Endothelial cell of umbilical vein (primary cell): ENCODE measurements around the gene PLEKHA8. TPM values are rescaled to one million over a fixed set of nuclear protein-coding genes. Genes with fewer than 3 reads are reported as not detected.

ENCODE experiments used
- BruUV-seq: library from RNA; stranded (reverse); fragments of 400-500 nt; replicated peaks from 2 replicates; lab custom pipeline; 2021; lab: Mats Ljungman, UMichigan
- CTCF ChIA-PET: fragments of 300-600, 350-600 bp; sonication (Branson Sonifier 250); formaldehyde crosslinking; loops from one replicate; lab custom pipeline; 2021; ENCODE audit warnings: antibody characterized with exemption, inconsistent platforms; lab: Charles Lee
- POLR2A ChIA-PET: fragments of 300-600, 350-600 bp; sonication (Branson Sonifier 250); formaldehyde crosslinking; loops from one replicate; lab custom pipeline; 2021; ENCODE audit warnings: antibody characterized with exemption, inconsistent platforms; lab: Charles Lee
- DNase-seq: peaks from one replicate; pipeline ENCODE4 v3.0.0-alpha.2; 2011; ENCODE audit warnings: low read depth, low spot score
- FAIRE-seq: peaks from 2 replicates; lab custom pipeline; 2011; peaks lifted over from hg19 to GRCh38; lab: Jason Lieb, UNC
- H2AFZ ChIP-seq: 2 replicates; pipeline ENCODE4 v1.6.0; 2012; ENCODE audit warnings: low read depth, low read length, control low read depth, inconsistent platforms
- H3K27ac ChIP-seq: 2 replicates; pipeline ENCODE4 v1.5.1; 2011; ENCODE audit warnings: low read depth, mild to moderate bottlenecking, control low read depth, low read length, moderate library complexity; ENCODE audit not compliant: insufficient read depth
- H3K27me3 ChIP-seq, 2 experiments: 2 replicates each; pipeline versions ENCODE4 v1.6.0 to v1.6.1; 2011; ENCODE audit warnings: low read length in 2 of 2, mixed read lengths in 1 of 2; ENCODE audit not compliant: control insufficient read depth in 2 of 2, insufficient read depth in 2 of 2
- H3K36me3 ChIP-seq, 2 experiments: 2 replicates in 1 of 2; 3 replicates in 1 of 2; pipeline ENCODE4 v1.5.1; 2011; ENCODE audit warnings: low read length in 2 of 2, mild to moderate bottlenecking in 1 of 2, moderate library complexity in 1 of 2; ENCODE audit not compliant: control insufficient read depth in 2 of 2, insufficient read depth in 2 of 2; ENCODE audit errors: extremely low read depth in 1 of 2
- H3K4me1 ChIP-seq: 3 replicates; pipeline ENCODE4 v1.5.1; 2011; ENCODE audit warnings: mild to moderate bottlenecking, low read length; ENCODE audit not compliant: control insufficient read depth, insufficient read depth; ENCODE audit errors: extremely low read depth
- H3K4me2 ChIP-seq: 2 replicates; pipeline ENCODE4 v1.6.1; 2011; ENCODE audit warnings: low read length, control low read depth, mixed read lengths; ENCODE audit not compliant: insufficient read depth
- H3K4me3 ChIP-seq, 3 experiments: fragments of 200-600 bp in 1 of 3; sonication (generic), shearing (Covaris generic) in 1 of 3; replicated peaks in 1 of 3; 2 replicates each; pipeline ENCODE4 v1.5.1; 2011 to 2016; ENCODE audit warnings: control low read depth in 3 of 3, low read length in 3 of 3, mild to moderate bottlenecking in 2 of 3, inconsistent platforms in 1 of 3, low read depth in 1 of 3, moderate library complexity in 1 of 3; ENCODE audit not compliant: insufficient read depth in 1 of 3
- H3K79me2 ChIP-seq: 2 replicates; pipeline ENCODE4 v1.6.0; 2012; ENCODE audit warnings: low read length, inconsistent platforms; ENCODE audit not compliant: control insufficient read depth, insufficient read depth
- H3K9ac ChIP-seq: replicated peaks from 2 replicates; pipeline ENCODE3; 2011; ENCODE audit warnings: low read length, control low read depth; ENCODE audit not compliant: insufficient read depth; ENCODE audit errors: extremely low read depth
- H3K9me1 ChIP-seq: replicated peaks from 3 replicates; pipeline ENCODE4 v1.6.0; 2011; ENCODE audit warnings: mild to moderate bottlenecking, low read length; ENCODE audit not compliant: control insufficient read depth, insufficient read depth; ENCODE audit errors: extremely low read depth
- H3K9me3 ChIP-seq: replicated peaks from 2 replicates; pipeline ENCODE4 v1.5.1; 2012; ENCODE audit warnings: low read length, inconsistent platforms; ENCODE audit not compliant: control insufficient read depth, insufficient read depth
- H4K20me1 ChIP-seq: replicated peaks from 2 replicates; pipeline ENCODE3; 2011; ENCODE audit warnings: mild to moderate bottlenecking, low read length; ENCODE audit not compliant: control insufficient read depth, insufficient read depth; ENCODE audit errors: extremely low read depth
- CTCF ChIP-seq, 2 donors: IDR thresholded peaks; 1 replicate in 1 of 2; 2 replicates in 1 of 2; pipeline ENCODE4 v1.5.1; 2011; ENCODE audit warnings: low read length in 2 of 2, mild to moderate bottlenecking in 2 of 2, moderate library complexity in 2 of 2, control low read depth in 1 of 2, inconsistent platforms in 1 of 2, low read depth in 1 of 2; ENCODE audit not compliant: insufficient read depth in 1 of 2; ENCODE audit errors: extremely low read depth in 1 of 2
- FOS ChIP-seq: IDR thresholded peaks from 2 replicates; pipeline ENCODE4 v1.6.1; 2011; ENCODE audit warnings: mild to moderate bottlenecking, low read length, moderate library complexity, borderline replicate concordance; ENCODE audit not compliant: insufficient read depth
- GATA2 ChIP-seq: IDR thresholded peaks from 2 replicates; pipeline ENCODE4 v1.7.0; 2011; ENCODE audit warnings: low read depth, mild to moderate bottlenecking, moderate library complexity, mixed read lengths, low read length; ENCODE audit not compliant: insufficient read length, insufficient read depth
- JUN ChIP-seq: IDR thresholded peaks from 2 replicates; pipeline ENCODE4 v1.6.1; 2011; ENCODE audit warnings: borderline replicate concordance, low read depth; ENCODE audit not compliant: insufficient read length, insufficient read depth
- MAX ChIP-seq: IDR thresholded peaks from 2 replicates; pipeline ENCODE4 v1.6.1; 2011; ENCODE audit not compliant: insufficient read depth, insufficient read length
- POLR2A ChIP-seq: IDR thresholded peaks from 2 replicates; pipeline ENCODE4 v1.6.1; 2012; ENCODE audit warnings: low read depth, mild to moderate bottlenecking, control low read depth, low read length
- dilution Hi-C: fragments of 300-500 bp; cut with MboI; formaldehyde crosslinking; loops from one replicate; pipeline ENCODE4 v1.15.0; 2019; ENCODE audit warnings: low sequenced_read_pairs; ENCODE audit not compliant: extremely low pct_ligation_motif_present
- intact Hi-C: fragments of 100-400 bp; cut with micrococcal nuclease; formaldehyde crosslinking; loops from one replicate; pipeline ENCODE4 v1.10.0; 2022
- polyA plus RNA-seq, 4 experiments: library from polyadenylated mRNA; depleted of rRNA in 3 of 4; stranded (reverse) in 3 of 4; unstranded in 1 of 4; fragments of >200 nt; gene quantifications; 2 replicates each; pipeline versions ENCODE4 v1.2.1 to v1.2.3, GENCODE V29; 2011 to 2012; ENCODE audit warnings: missing spikeins in 1 of 4
- total RNA-seq: library from RNA; stranded (reverse); gene quantifications from 2 replicates; pipeline ENCODE4 v1.2.3, GENCODE V29; 2021

The PLEKHA8 gene
- total and polyA plus RNA-seq, 2 donors (not counting 3 experiments of a cell fraction or from before 2014, with no cell fraction given): 4.5 to 19.8 TPM

GRCh38 chr7:30088362-30088761 is 60.1 kb downstream of the PLEKHA8 start:
- no peak overlapping the region for H3K4me3 ChIP-seq
- H3K36me3 ChIP-seq: no peaks in the 10 kb centered on the region
- dilution Hi-C loops (no loop called here), intact Hi-C loops (no loop called here)
- no peaks in the 10 kb centered on the region for H3K27me3 ChIP-seq
- TF ChIP-seq CTCF (IDR thresholded peaks at IDR 0.05; ENCODE audit: extremely low read depth in 1 of 2, insufficient read depth in 1 of 2, low read depth in 1 of 2, low read length in 2 of 2) (no peak), POLR2A (no peak), MAX (no peak), GATA2 (no peak)
- H3K4me2 ChIP-seq: no peak overlapping the region
- CTCF ChIA-PET: interaction anchor here (1.2 to 1.5 kb wide), 2 partner anchors 14 to 15 kb away, joined by 4 to 5 read pairs; no protein-coding TSS in a partner anchor
- H3K4me1 ChIP-seq: peaks cover 11% of the 10 kb centered on the region
- no peaks in the 10 kb centered on the region for H3K9me3 ChIP-seq
- H3K27ac ChIP-seq: no peak overlapping the region
- H3K9ac ChIP-seq: no peak overlapping the region
- DNase-seq: no peak
- FAIRE-seq: no peak
- BruUV-seq: no TSS peak
- no peak overlapping the region for H2AFZ ChIP-seq
- H3K9me1 ChIP-seq: no peaks in the 10 kb centered on the region
- H4K20me1 ChIP-seq: no peaks in the 10 kb centered on the region
- no peaks in the 10 kb centered on the region for H3K79me2 ChIP-seq
- POLR2A ChIA-PET: no interaction called here

GRCh38 chr7:30090111-30090510 is 61.9 kb downstream of the PLEKHA8 start:
- dilution Hi-C loops: no loop called here
- Histone ChIP-seq H3K4me2 (peak overlapping the region; percentile 38), H3K36me3 (no peaks in the 10 kb centered on the region), H3K9ac (no peak overlapping the region), H3K79me2 (no peaks in the 10 kb centered on the region), H3K9me3 (no peaks in the 10 kb centered on the region), H3K9me1 (no peaks in the 10 kb centered on the region), H4K20me1 (no peaks in the 10 kb centered on the region), H3K27me3 (no peaks in the 10 kb centered on the region), H3K27ac (no peak overlapping the region), H3K4me3 (no peak overlapping the region), H3K4me1 (peaks cover 11% of the 10 kb centered on the region), H2AFZ (no peak overlapping the region)
- ChIA-PET POLR2A (no interaction called here), CTCF (no interaction called here)
- intact Hi-C loops: no loop called here
- DNase-seq: peak; percentile 69
- TF ChIP-seq GATA2: no peak
- TF ChIP-seq JUN: peak; percentile 9
- no peak for TF ChIP-seq FOS
- BruUV-seq: no TSS peak
- peak; percentile 69 for FAIRE-seq
